H9 (cell line): ENCODE measurements around the gene SAMHD1. TPM values are rescaled to one million over a fixed set of nuclear protein-coding genes. Genes with fewer than 3 reads are reported as not detected.

Experiments
- DNase-seq: peaks from one replicate; pipeline ENCODE4 v3.0.0-alpha.2; 2017
- H2AFZ ChIP-seq: one replicate; pipeline ENCODE4 v1.6.1; 2013; ENCODE audit warnings: mild to moderate bottlenecking, low read length, control low read depth, moderate library complexity
- H2AK5ac ChIP-seq: 2 replicates; pipeline ENCODE4 v1.6.1; 2013; ENCODE audit warnings: low read length, control low read depth, mixed read lengths; ENCODE audit not compliant: insufficient read length
- H2BK120ac ChIP-seq: one replicate; pipeline ENCODE4 v1.6.1; 2013; ENCODE audit warnings: low read depth, mild to moderate bottlenecking, low read length, control low read depth, inconsistent platforms; ENCODE audit not compliant: poor library complexity, severe bottlenecking
- H2BK12ac ChIP-seq: 2 replicates; pipeline ENCODE4 v1.6.1; 2013; ENCODE audit warnings: low read length, control low read depth, mixed read lengths, low read depth; ENCODE audit not compliant: insufficient read length
- H2BK15ac ChIP-seq: 2 replicates; pipeline ENCODE4 v1.6.1; 2013; ENCODE audit warnings: low read depth, low read length, control low read depth
- H2BK20ac ChIP-seq: one replicate; pipeline ENCODE4 v1.6.1; 2013; ENCODE audit warnings: low read depth, mild to moderate bottlenecking, low read length, control low read depth, inconsistent platforms; ENCODE audit not compliant: poor library complexity, severe bottlenecking
- H2BK5ac ChIP-seq: 2 replicates; pipeline ENCODE4 v1.6.1; 2013; ENCODE audit warnings: low read length, control low read depth, mixed read lengths; ENCODE audit not compliant: insufficient read length
- H3K14ac ChIP-seq: 2 replicates; pipeline ENCODE4 v1.6.1; 2013; ENCODE audit warnings: low read length, control low read depth; ENCODE audit not compliant: insufficient read depth
- H3K18ac ChIP-seq: 2 replicates; pipeline ENCODE4 v1.6.1; 2013; ENCODE audit warnings: low read depth, mild to moderate bottlenecking, mixed read lengths, low read length, control low read depth; ENCODE audit not compliant: insufficient read length
- H3K23ac ChIP-seq: 2 replicates; pipeline ENCODE4 v1.6.1; 2013; ENCODE audit warnings: low read length, control low read depth, mixed read lengths, low read depth; ENCODE audit not compliant: insufficient read length
- H3K23me2 ChIP-seq: 2 replicates; pipeline ENCODE4 v1.6.1; 2013; ENCODE audit warnings: low read depth, mild to moderate bottlenecking, mixed read lengths, low read length, control low read depth; ENCODE audit not compliant: insufficient read length, poor library complexity, severe bottlenecking
- H3K27ac ChIP-seq: 2 replicates; pipeline ENCODE4 v1.5.1; 2013; ENCODE audit warnings: low read length, control low read depth, mixed read lengths, low read depth; ENCODE audit not compliant: insufficient read length
- H3K27me3 ChIP-seq: 2 replicates; pipeline ENCODE4 v1.6.1; 2013; ENCODE audit warnings: low read length, control low read depth, inconsistent platforms; ENCODE audit not compliant: insufficient read depth
- H3K4ac ChIP-seq: 2 replicates; pipeline ENCODE4 v1.6.1; 2013; ENCODE audit warnings: low read depth, mild to moderate bottlenecking, control low read depth, inconsistent platforms, low read length, moderate library complexity
- H3K4me1 ChIP-seq: 2 replicates; pipeline ENCODE4 v1.6.1; 2013; ENCODE audit warnings: low read length, control low read depth, inconsistent platforms; ENCODE audit not compliant: insufficient read depth
- H3K4me2 ChIP-seq: 2 replicates; pipeline ENCODE4 v1.6.1; 2013; ENCODE audit warnings: low read length, control low read depth, mixed read lengths; ENCODE audit not compliant: insufficient read length, insufficient read depth
- H3K56ac ChIP-seq: 2 replicates; pipeline ENCODE4 v1.6.1; 2013; ENCODE audit warnings: low read depth, mild to moderate bottlenecking, mixed read lengths, low read length, control low read depth; ENCODE audit not compliant: insufficient read length
- H3K79me1 ChIP-seq: 2 replicates; pipeline ENCODE4 v1.6.1; 2013; ENCODE audit warnings: low read depth, mild to moderate bottlenecking, moderate library complexity, low read length, control low read depth, inconsistent platforms; ENCODE audit not compliant: insufficient read depth, poor library complexity, severe bottlenecking
- H3K79me2 ChIP-seq: 2 replicates; pipeline ENCODE4 v1.6.1; 2013; ENCODE audit warnings: low read length, control low read depth, inconsistent platforms; ENCODE audit not compliant: insufficient read depth
- H3K9ac ChIP-seq: 2 replicates; pipeline ENCODE4 v1.6.1; 2013; ENCODE audit warnings: low read length, control low read depth, mixed read lengths; ENCODE audit not compliant: insufficient read length; ENCODE audit errors: extremely low read depth
- H3K9me3 ChIP-seq: one replicate; pipeline ENCODE4 v1.6.1; 2013; ENCODE audit warnings: low read depth, low read length, inconsistent platforms; ENCODE audit not compliant: control insufficient read depth
- H3T11ph ChIP-seq: one replicate; pipeline ENCODE4 v1.6.1; 2013; ENCODE audit warnings: mild to moderate bottlenecking, low read length, control low read depth, inconsistent platforms
- H4K20me1 ChIP-seq: one replicate; pipeline ENCODE4 v1.6.1; 2013; ENCODE audit not compliant: control insufficient read depth, insufficient read length, insufficient read depth
- H4K5ac ChIP-seq: 2 replicates; pipeline ENCODE4 v1.6.1; 2013; ENCODE audit warnings: low read depth, mild to moderate bottlenecking, mixed read lengths, low read length, control low read depth; ENCODE audit not compliant: insufficient read length
- H4K8ac ChIP-seq: replicated peaks from 2 replicates; pipeline ENCODE4 v1.6.1; 2013; ENCODE audit warnings: low read length, control low read depth, mixed read lengths, low read depth; ENCODE audit not compliant: insufficient read length
- H4K91ac ChIP-seq: 2 replicates; pipeline ENCODE4 v1.6.1; 2013; ENCODE audit warnings: low read depth, mild to moderate bottlenecking, moderate library complexity, mixed read lengths, low read length, control low read depth; ENCODE audit not compliant: insufficient read length
- H3K27ac Mint-ChIP-seq, 3 experiments: 2 replicates in 2 of 3; 3 replicates in 1 of 3; pipeline ENCODE4 v1.8.0; 2020 to 2021; ENCODE audit warnings: mixed read lengths in 3 of 3, mild to moderate bottlenecking in 1 of 3, moderate library complexity in 1 of 3
- H3K27me3 Mint-ChIP-seq: 2 replicates; pipeline ENCODE4 v1.8.0; 2021; ENCODE audit warnings: low read depth, mild to moderate bottlenecking, moderate library complexity, mixed read lengths
- H3K36me3 Mint-ChIP-seq, 3 experiments: 2 replicates in 2 of 3; 3 replicates in 1 of 3; pipeline ENCODE4 v1.8.0; 2020 to 2021; ENCODE audit warnings: low read depth in 3 of 3, mixed read lengths in 3 of 3; ENCODE audit not compliant: insufficient read depth in 1 of 3
- H3K4me1 Mint-ChIP-seq, 2 experiments: 2 replicates each; pipeline ENCODE4 v1.8.0; 2020; ENCODE audit warnings: mixed read lengths in 2 of 2
- H3K4me3 Mint-ChIP-seq, 2 experiments: 2 replicates in 1 of 2; 3 replicates in 1 of 2; pipeline ENCODE4 v1.8.0; 2020 to 2021; ENCODE audit warnings: mild to moderate bottlenecking in 2 of 2, mixed read lengths in 2 of 2, moderate library complexity in 1 of 2
- H3K9me3 Mint-ChIP-seq, 2 experiments: 2 replicates in 1 of 2; 3 replicates in 1 of 2; pipeline ENCODE4 v1.8.0; 2020; ENCODE audit warnings: mild to moderate bottlenecking in 2 of 2, mixed read lengths in 2 of 2, moderate library complexity in 1 of 2
- WGBS: extraction: QIAGEN DNeasy Blood & Tissue Kit; methylation state at CpG from one replicate; pipeline ENCODE4 v1.1.7; 2013; ENCODE audit warnings: missing lambda C conversion rate, low lambda C conversion rate, mixed read lengths; ENCODE audit not compliant: insufficient read length; ENCODE audit errors: extremely low coverage; 5-methylcytosine and 5-hydroxymethylcytosine counted together
- total RNA-seq: library from RNA; stranded (reverse); gene quantifications from 2 replicates; pipeline ENCODE4 v1.2.1, GENCODE V29; 2021
- TF ChIP-seq, protein P1 (sequence below): fragments of 200-600 bp; sonication (generic); conservative IDR thresholded peaks from 3 replicates; pipeline ENCODE4 v1.8.0; 2021; ENCODE audit warnings: antibody characterized with exemption, mild to moderate bottlenecking

Gene SAMHD1
- total RNA-seq, 1 experiment from 2014 or later: 53.1 TPM

DNA sequence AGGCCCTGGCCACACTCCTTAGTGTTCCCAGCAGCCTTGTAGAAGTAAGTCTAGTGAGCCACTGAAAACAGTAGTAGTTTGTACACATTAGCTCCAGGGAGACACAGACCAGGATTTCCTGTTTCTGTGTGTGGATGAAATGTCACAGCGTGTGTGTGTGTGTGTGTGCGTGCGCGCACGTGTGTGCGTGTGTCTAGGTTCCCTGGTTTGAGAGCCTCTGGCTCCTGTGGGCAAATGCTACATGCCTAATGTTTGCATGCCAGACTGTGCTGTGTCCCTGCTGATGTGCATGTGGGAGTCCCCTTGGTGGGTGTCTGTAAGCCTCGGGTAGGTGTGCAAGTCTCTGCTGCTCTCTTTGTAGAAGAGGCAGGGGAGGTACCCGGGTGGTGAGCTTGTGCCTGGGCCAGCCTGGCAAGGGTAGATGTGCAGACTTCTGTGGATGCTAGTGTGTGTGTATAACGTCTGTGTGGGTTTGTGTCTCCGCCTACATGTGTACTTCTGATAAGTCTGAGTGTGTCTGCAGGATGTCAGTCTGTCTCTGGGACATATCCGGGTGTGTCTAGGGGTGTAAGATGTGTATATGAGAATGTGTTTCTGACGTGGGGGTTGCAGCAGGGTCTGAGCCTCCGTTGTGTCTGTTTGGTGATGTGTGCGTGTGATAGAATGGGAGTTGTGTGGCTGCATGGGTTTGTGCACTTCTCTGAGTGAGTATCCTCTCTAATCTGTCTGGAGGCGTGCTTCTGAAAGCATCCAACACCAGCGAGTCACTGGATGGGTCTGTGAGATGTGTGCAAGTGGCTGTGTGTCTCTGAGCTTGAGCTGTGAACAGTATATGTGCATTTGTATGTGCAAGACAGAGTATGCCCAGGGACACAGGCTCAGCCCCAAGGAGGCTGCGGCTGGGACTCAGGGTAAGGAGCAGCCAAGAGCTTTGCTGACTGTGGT lies 94.5 kb downstream of the SAMHD1 start:
- Histone ChIP-seq H3K23me2 (no peaks in the 10 kb centered on the region), H3K27me3 (no peaks in the 10 kb centered on the region), H3K9me3 (no peaks in the 10 kb centered on the region), H3K9ac (no peak overlapping the region), H4K20me1 (no peaks in the 10 kb centered on the region), H4K5ac (no peak overlapping the region), H2BK15ac (no peak overlapping the region), H3K79me1 (no peaks in the 10 kb centered on the region), H2BK120ac (no peak overlapping the region), H3K23ac (no peak overlapping the region), H2BK20ac (no peak overlapping the region), H4K91ac (no peak overlapping the region), H2BK5ac (no peak overlapping the region), H3K4me2 (no peak overlapping the region), H3K4me1 (no peaks in the 10 kb centered on the region), H3K79me2 (no peaks in the 10 kb centered on the region), H4K8ac (no peak overlapping the region), H2AK5ac (no peak overlapping the region), H3T11ph (no peak overlapping the region), H3K56ac (no peak overlapping the region), H3K14ac (no peak overlapping the region), H2BK12ac (no peak overlapping the region), H3K4ac (no peak overlapping the region), H3K27ac (no peak overlapping the region), H3K18ac (no peak overlapping the region), H2AFZ (no peak overlapping the region)
- peaks cover 48 to 54% of the 10 kb centered on the region in 2 experiments for H3K4me1 Mint-ChIP-seq
- peaks cover 0 to 10% (median 8%) of the 10 kb centered on the region in 3 experiments for H3K36me3 Mint-ChIP-seq
- no peak for DNase-seq
- no peaks in the 10 kb centered on the region for H3K9me3 Mint-ChIP-seq
- no CpG with 5 or more reads among the region's 17 CpGs for WGBS
- no peak overlapping the region for H3K4me3 Mint-ChIP-seq
- H3K27ac Mint-ChIP-seq: peak overlapping the region in 1 of 3 experiments; percentile 0; a peak in 1 of 7 replicates
- H3K27me3 Mint-ChIP-seq: peaks cover 6% of the 10 kb centered on the region
- TF ChIP-seq, protein P1, sequence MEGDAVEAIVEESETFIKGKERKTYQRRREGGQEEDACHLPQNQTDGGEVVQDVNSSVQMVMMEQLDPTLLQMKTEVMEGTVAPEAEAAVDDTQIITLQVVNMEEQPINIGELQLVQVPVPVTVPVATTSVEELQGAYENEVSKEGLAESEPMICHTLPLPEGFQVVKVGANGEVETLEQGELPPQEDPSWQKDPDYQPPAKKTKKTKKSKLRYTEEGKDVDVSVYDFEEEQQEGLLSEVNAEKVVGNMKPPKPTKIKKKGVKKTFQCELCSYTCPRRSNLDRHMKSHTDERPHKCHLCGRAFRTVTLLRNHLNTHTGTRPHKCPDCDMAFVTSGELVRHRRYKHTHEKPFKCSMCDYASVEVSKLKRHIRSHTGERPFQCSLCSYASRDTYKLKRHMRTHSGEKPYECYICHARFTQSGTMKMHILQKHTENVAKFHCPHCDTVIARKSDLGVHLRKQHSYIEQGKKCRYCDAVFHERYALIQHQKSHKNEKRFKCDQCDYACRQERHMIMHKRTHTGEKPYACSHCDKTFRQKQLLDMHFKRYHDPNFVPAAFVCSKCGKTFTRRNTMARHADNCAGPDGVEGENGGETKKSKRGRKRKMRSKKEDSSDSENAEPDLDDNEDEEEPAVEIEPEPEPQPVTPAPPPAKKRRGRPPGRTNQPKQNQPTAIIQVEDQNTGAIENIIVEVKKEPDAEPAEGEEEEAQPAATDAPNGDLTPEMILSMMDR: no peak
